Activated CD4-positive, alpha-beta memory T cell treated with anti-CD3 and anti-CD28 coated beads, Interleukin-2, amount 10 ng/mL, durations not matched to agents 7 days and 5 days (primary cell): Measurements from ENCODE around the gene ARSJ. TPM values are rescaled to one million over a fixed set of nuclear protein-coding genes. Genes with fewer than 3 reads are reported as not detected.
"Not testable (repeated sequence)": the region's sequence is repeated elsewhere in the genome, so short reads cannot be mapped to it uniquely, and the experiment has no call there.

Experiments
- CTCF ChIA-PET: fragments of 350-600 bp; sonication (Branson Sonifier 250); formaldehyde crosslinking; loops from one replicate; lab custom pipeline; 2021; ENCODE audit warnings: antibody characterized with exemption, inconsistent platforms; lab: Charles Lee
- POLR2A ChIA-PET: fragments of 350-600 bp; sonication (Branson Sonifier 250); formaldehyde crosslinking; loops from one replicate; lab custom pipeline; 2021; ENCODE audit warnings: antibody characterized with exemption; lab: Charles Lee
- DNase-seq: peaks from one replicate; pipeline ENCODE4 v3.0.0-alpha.2; 2020
- H3K27ac Mint-ChIP-seq: one replicate; pipeline ENCODE4 v1.8.0; 2021; ENCODE audit warnings: mild to moderate bottlenecking, mixed read lengths
- H3K27me3 Mint-ChIP-seq: one replicate; pipeline ENCODE4 v1.8.0; 2021; ENCODE audit warnings: mixed read lengths
- H3K36me3 Mint-ChIP-seq: one replicate; pipeline ENCODE4 v1.8.0; 2021; ENCODE audit warnings: low read depth, mixed read lengths
- H3K4me1 Mint-ChIP-seq: one replicate; pipeline ENCODE4 v1.8.0; 2021; ENCODE audit warnings: mixed read lengths
- H3K4me3 Mint-ChIP-seq: one replicate; pipeline ENCODE4 v1.8.0; 2021; ENCODE audit warnings: mild to moderate bottlenecking, mixed read lengths
- H3K9me3 Mint-ChIP-seq: one replicate; pipeline ENCODE4 v1.8.0; 2021; ENCODE audit warnings: mixed read lengths
- total RNA-seq, 2 experiments: library from RNA; stranded (reverse); gene quantifications; one replicate each; pipeline ENCODE4 v1.2.3, GENCODE V29; 2021

The ARSJ gene
- total RNA-seq = not detected

GRCh38 chr4:113979148-113979904 is at the start of gene ARSJ:
ARSJ (minus strand) TSS chr4:113979647; CDS start chr4:113978834, 813 bp downstream.
- H3K27me3 Mint-ChIP-seq = peaks cover 35% of the 10 kb centered on the region
- H3K4me1 Mint-ChIP-seq = peaks cover 15% of the 10 kb centered on the region
- DNase-seq = no peak
- H3K27ac Mint-ChIP-seq = no peak within 1 kb of the TSS
- ChIA-PET POLR2A (no interaction called here), CTCF (interaction anchor here (0.5 kb wide), 1 partner anchor 161 kb away, joined by 3 read pairs; no protein-coding TSS in a partner anchor)
- no peaks in the 10 kb centered on the region for H3K9me3 Mint-ChIP-seq
- H3K4me3 Mint-ChIP-seq = peak within 1 kb of the TSS; percentile 59
- no peaks in the 10 kb centered on the region for H3K36me3 Mint-ChIP-seq

- Mint-ChIP-seq H3K36me3 (no peaks in the 10 kb centered on the region), H3K27ac (no peak overlapping the region), H3K4me1 (no peaks in the 10 kb centered on the region), H3K27me3 (no peaks in the 10 kb centered on the region), H3K9me3 (no peaks in the 10 kb centered on the region), H3K4me3 (no peak overlapping the region)
- ChIA-PET POLR2A (no interaction called here), CTCF (no interaction called here)
- no peak for DNase-seq
Measured at GRCh38 chr4:114028071-114028470, 48.6 kb upstream of the ARSJ start.

GRCh38 chr4:114027596-114027995 is 48.1 kb upstream of the ARSJ start:
- ChIA-PET CTCF (no interaction called here), POLR2A (no interaction called here)
- no peaks in the 10 kb centered on the region for H3K4me1 Mint-ChIP-seq
- no peaks in the 10 kb centered on the region for H3K9me3 Mint-ChIP-seq
- no peak for DNase-seq
- H3K36me3 Mint-ChIP-seq = no peaks in the 10 kb centered on the region
- H3K27me3 Mint-ChIP-seq = no peaks in the 10 kb centered on the region
- H3K27ac Mint-ChIP-seq = no peak overlapping the region
- no peak overlapping the region for H3K4me3 Mint-ChIP-seq

- H3K4me3 Mint-ChIP-seq = no peak overlapping the region
- CTCF ChIA-PET = interaction anchor here (0.8 kb wide), 1 partner anchor 16 kb away, joined by 4 read pairs; no protein-coding TSS in a partner anchor
Measured at GRCh38 chr4:114026447-114026846, 47.0 kb upstream of the ARSJ start.

GRCh38 chr4:114025176-114025777 is 45.8 kb upstream of the ARSJ start:
- Mint-ChIP-seq H3K9me3 (no peaks in the 10 kb centered on the region), H3K27me3 (no peaks in the 10 kb centered on the region), H3K36me3 (no peaks in the 10 kb centered on the region), H3K27ac (no peak overlapping the region), H3K4me1 (no peaks in the 10 kb centered on the region), H3K4me3 (no peak overlapping the region)
- POLR2A ChIA-PET = interaction anchor here (0.9 kb wide), 1 partner anchor 20 kb away, joined by 3 read pairs; no protein-coding TSS in a partner anchor
- DNase-seq = no peak
- CTCF ChIA-PET = interaction anchor here (0.8 kb wide), 1 partner anchor 14 kb away, joined by 4 read pairs; no protein-coding TSS in a partner anchor

More at GRCh38 chr4:114026447-114026846, 47.0 kb upstream of the ARSJ start:
- no peaks in the 10 kb centered on the region for H3K36me3 Mint-ChIP-seq
- POLR2A ChIA-PET = no interaction called here
- H3K27me3 Mint-ChIP-seq = no peaks in the 10 kb centered on the region
- H3K4me1 Mint-ChIP-seq = no peaks in the 10 kb centered on the region
- no peak for DNase-seq
- H3K27ac Mint-ChIP-seq = no peak overlapping the region
- H3K9me3 Mint-ChIP-seq = no peaks in the 10 kb centered on the region

GRCh38 chr4:114021451-114021850 is 42.0 kb upstream of the ARSJ start:
- Mint-ChIP-seq H3K4me3 (no peak overlapping the region), H3K27ac (no peak overlapping the region), H3K36me3 (no peaks in the 10 kb centered on the region), H3K4me1 (peaks cover 2% of the 10 kb centered on the region), H3K27me3 (no peaks in the 10 kb centered on the region), H3K9me3 (no peaks in the 10 kb centered on the region)
- POLR2A ChIA-PET = no interaction called here
- DNase-seq = no peak
- CTCF ChIA-PET = interaction anchor here (1.1 kb wide), 1 partner anchor 28 kb away, joined by 3 read pairs; no protein-coding TSS in a partner anchor

GRCh38 chr4:114019969-114020358 is 40.5 kb upstream of the ARSJ start:
- Mint-ChIP-seq H3K4me3 (no peak overlapping the region), H3K36me3 (no peaks in the 10 kb centered on the region), H3K27ac (no peak overlapping the region), H3K4me1 (peaks cover 2% of the 10 kb centered on the region), H3K9me3 (no peaks in the 10 kb centered on the region), H3K27me3 (no peaks in the 10 kb centered on the region)
- DNase-seq = no peak
- ChIA-PET POLR2A (no interaction called here), CTCF (no interaction called here)

- H3K9me3 Mint-ChIP-seq = no peaks in the 10 kb centered on the region
- peaks cover 2% of the 10 kb centered on the region for H3K4me1 Mint-ChIP-seq
- H3K36me3 Mint-ChIP-seq = no peaks in the 10 kb centered on the region
- no peak overlapping the region for H3K4me3 Mint-ChIP-seq
- ChIA-PET POLR2A (no interaction called here), CTCF (no interaction called here)
- H3K27ac Mint-ChIP-seq = no peak overlapping the region
- no peak for DNase-seq
- H3K27me3 Mint-ChIP-seq = no peaks in the 10 kb centered on the region
Measured at GRCh38 chr4:114019276-114019968, 40.0 kb upstream of the ARSJ start.

GRCh38 chr4:114017120-114017917 is 37.9 kb upstream of the ARSJ start:
- ChIA-PET POLR2A (no interaction called here), CTCF (no interaction called here)
- Mint-ChIP-seq H3K4me3 (no peak overlapping the region), H3K36me3 (no peaks in the 10 kb centered on the region), H3K9me3 (peaks cover 2% of the 10 kb centered on the region), H3K27ac (no peak overlapping the region), H3K4me1 (peaks cover 2% of the 10 kb centered on the region), H3K27me3 (no peaks in the 10 kb centered on the region)
- DNase-seq = no peak

GRCh38 chr4:114015444-114015899 is 36.0 kb upstream of the ARSJ start:
- peaks cover 2% of the 10 kb centered on the region for H3K4me1 Mint-ChIP-seq
- H3K36me3 Mint-ChIP-seq = no peaks in the 10 kb centered on the region
- H3K27me3 Mint-ChIP-seq = no peaks in the 10 kb centered on the region
- peaks cover 2% of the 10 kb centered on the region for H3K9me3 Mint-ChIP-seq
- POLR2A ChIA-PET = no interaction called here
- H3K27ac Mint-ChIP-seq = no peak overlapping the region
- H3K4me3 Mint-ChIP-seq = no peak overlapping the region
- CTCF ChIA-PET = no interaction called here
- DNase-seq = no peak

GRCh38 chr4:114013201-114013600 is 33.8 kb upstream of the ARSJ start:
- H3K4me3 Mint-ChIP-seq, H3K9me3 Mint-ChIP-seq, H3K27ac Mint-ChIP-seq, H3K27me3 Mint-ChIP-seq, DNase-seq, CTCF ChIA-PET, POLR2A ChIA-PET, H3K4me1 Mint-ChIP-seq, H3K36me3 Mint-ChIP-seq: not testable (repeated sequence)

GRCh38 chr4:114012749-114013148 is 33.3 kb upstream of the ARSJ start:
- no peak for DNase-seq
- POLR2A ChIA-PET = no interaction called here
- Mint-ChIP-seq H3K4me1 (peaks cover 2% of the 10 kb centered on the region), H3K36me3 (no peaks in the 10 kb centered on the region), H3K4me3 (no peak overlapping the region), H3K27me3 (no peaks in the 10 kb centered on the region), H3K27ac (no peak overlapping the region), H3K9me3 (peaks cover 2% of the 10 kb centered on the region)
- CTCF ChIA-PET = no interaction called here
